22Rv1 (cell line): ENCODE results near the gene TKFC.

Source experiments
- H3K27ac ChIP-seq: fragments of 450-650 bp; 2 replicates; pipeline ENCODE4 v1.5.1; 2017
- ZFX ChIP-seq: fragments of 450-650 bp; IDR thresholded peaks from 2 replicates; pipeline ENCODE4 v1.6.1; 2017; ENCODE audit warnings: antibody characterized with exemption, borderline replicate concordance
- TF ChIP-seq, protein P1 (sequence below): fragments of 450-650 bp; IDR thresholded peaks from 2 replicates; pipeline ENCODE4 v1.5.1; 2017; ENCODE audit warnings: mild to moderate bottlenecking

Gene TKFC

DNA sequence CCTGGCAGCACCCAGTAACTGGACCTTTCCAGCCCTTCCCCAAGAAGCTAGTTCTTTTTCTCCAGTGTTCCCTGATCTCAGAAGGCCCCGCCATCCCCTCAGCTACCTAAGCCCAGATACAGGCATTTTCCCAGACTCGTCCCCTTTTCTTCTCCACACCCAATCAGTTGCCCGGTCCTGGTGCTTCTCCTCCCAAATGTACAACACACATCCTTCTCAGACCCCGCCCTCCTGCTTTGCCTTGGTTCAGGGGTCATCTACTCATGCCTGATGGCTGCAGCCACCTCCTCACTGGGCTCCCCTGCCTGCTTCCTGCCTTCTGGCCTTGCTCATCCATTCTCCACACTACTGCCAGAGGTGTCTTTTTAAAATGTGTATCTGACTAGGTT is 6.5 kb downstream of the TKFC start:
- H3K27ac ChIP-seq: no peak overlapping the region
- TF ChIP-seq ZFX: no peak
- TF ChIP-seq, protein P1, sequence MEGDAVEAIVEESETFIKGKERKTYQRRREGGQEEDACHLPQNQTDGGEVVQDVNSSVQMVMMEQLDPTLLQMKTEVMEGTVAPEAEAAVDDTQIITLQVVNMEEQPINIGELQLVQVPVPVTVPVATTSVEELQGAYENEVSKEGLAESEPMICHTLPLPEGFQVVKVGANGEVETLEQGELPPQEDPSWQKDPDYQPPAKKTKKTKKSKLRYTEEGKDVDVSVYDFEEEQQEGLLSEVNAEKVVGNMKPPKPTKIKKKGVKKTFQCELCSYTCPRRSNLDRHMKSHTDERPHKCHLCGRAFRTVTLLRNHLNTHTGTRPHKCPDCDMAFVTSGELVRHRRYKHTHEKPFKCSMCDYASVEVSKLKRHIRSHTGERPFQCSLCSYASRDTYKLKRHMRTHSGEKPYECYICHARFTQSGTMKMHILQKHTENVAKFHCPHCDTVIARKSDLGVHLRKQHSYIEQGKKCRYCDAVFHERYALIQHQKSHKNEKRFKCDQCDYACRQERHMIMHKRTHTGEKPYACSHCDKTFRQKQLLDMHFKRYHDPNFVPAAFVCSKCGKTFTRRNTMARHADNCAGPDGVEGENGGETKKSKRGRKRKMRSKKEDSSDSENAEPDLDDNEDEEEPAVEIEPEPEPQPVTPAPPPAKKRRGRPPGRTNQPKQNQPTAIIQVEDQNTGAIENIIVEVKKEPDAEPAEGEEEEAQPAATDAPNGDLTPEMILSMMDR: no peak

DNA sequence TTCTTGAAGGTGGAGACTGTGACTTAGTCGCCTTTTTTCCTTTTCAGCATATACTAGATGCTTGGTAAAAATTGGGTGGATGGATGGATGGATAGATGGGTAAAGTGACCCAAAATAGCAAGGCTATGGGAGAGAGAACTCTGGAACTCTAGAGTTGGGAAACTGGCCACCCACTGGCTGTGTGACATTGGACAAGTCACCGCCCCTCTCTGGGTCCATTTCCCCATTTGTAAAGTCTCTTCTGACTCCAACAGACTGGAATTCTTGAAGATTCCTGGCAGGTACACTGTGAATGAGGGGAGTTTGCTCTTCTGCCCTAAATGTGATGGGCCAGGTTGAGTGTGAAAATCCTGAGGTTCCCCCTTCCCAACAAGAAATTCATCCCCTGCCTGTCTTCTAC is 8.0 kb downstream of the TKFC start:
- TF ChIP-seq ZFX: no peak
- TF ChIP-seq, protein P1: no peak
- no peak overlapping the region for H3K27ac ChIP-seq

DNA sequence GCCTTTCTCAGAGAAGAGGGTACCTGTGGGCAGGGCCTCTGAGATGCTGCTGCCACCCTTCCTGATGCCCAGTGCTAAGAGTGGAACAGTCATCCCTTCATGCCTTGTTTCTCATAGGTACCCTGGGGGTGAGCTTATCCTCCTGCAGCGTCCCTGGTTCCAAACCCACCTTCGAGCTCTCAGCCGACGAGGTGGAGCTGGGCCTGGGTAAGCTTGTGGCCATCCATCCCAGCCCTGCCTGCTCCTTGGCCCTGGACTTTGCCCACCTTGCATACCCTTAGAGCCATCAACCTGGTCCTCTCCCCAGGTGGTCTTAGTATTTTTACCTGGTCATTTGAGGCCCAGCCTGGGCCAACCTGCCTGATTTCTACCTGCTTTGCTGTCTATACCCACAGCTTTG is 8.7 kb downstream of the TKFC start:
- TF ChIP-seq, protein P1: no peak
- TF ChIP-seq ZFX: no peak
- no peak overlapping the region for H3K27ac ChIP-seq

DNA sequence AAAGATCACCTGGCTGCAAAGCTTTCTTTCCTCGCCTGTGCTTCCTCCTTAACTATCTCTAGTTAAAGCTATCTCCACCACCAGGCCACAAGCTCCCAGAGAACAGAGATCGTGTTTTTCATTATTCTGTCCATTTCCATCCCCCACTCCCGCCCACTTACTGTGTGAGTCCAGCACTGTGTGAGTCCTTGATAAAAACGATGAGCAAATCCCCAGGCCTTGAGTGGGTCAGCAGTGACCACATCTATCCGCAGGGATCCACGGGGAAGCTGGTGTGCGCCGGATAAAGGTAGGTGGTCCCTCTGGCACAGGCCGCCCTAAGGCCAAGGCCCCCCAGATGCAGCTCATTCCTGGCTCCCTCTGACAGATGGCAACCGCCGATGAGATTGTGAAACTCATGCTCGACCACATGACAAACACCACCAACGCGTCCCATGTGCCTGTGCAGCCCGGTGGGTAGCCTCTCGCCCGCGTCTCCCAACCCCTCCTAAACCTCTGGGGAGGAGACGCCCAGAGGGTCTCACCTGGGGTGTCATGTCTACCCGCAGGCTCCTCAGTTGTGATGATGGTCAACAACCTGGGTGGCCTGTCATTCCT is 9.3 kb downstream of the TKFC start:
- H3K27ac ChIP-seq: no peak overlapping the region

DNA sequence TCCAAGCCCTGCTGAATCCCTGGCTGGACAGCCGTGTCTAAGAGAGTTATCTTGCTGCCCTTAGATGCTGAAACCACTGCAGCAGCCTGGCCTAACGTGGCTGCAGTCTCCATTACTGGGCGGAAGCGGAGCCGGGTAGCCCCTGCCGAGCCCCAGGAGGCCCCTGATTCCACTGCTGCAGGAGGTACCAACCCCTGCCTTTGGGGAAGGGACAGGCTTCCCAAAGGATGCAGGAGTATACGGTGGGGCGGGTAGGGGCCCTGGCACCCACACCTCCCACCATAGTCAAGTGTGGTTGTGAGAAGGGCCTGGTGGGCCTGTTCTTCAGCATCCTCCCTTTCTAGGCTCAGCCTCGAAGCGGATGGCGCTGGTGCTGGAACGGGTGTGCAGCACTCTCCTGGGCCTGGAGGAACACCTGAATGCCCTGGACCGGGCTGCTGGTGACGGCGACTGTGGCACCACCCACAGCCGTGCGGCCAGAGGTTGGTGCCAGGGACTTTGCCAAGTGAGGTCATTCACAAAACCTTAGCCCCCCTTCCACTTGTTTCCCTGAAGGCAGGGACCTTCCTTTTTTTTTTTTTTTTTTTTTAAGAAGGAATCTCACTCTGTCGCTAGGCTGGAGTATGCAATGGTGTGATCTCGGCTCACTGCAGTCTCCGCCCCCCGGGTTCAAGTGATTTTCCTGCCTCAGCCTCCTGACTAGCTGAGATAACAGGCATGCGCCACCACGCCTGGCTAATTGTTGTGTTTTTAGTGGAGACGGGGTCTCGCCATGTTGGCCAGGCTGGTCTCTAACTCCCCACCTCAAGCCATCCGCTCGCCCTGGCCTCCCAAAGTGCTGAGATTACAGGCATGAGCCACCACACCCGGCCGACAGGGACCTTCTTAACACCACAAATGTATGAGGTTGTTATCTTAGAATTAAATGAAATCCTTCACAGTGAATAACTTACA is 11.0 kb downstream of the TKFC start:
- TF ChIP-seq, protein P1: no peak
- TF ChIP-seq ZFX: no peak
- no peak overlapping the region for H3K27ac ChIP-seq

More for the DNA sequence above, 9.3 kb downstream of the TKFC start:
- TF ChIP-seq ZFX: no peak
- TF ChIP-seq, protein P1: no peak

DNA sequence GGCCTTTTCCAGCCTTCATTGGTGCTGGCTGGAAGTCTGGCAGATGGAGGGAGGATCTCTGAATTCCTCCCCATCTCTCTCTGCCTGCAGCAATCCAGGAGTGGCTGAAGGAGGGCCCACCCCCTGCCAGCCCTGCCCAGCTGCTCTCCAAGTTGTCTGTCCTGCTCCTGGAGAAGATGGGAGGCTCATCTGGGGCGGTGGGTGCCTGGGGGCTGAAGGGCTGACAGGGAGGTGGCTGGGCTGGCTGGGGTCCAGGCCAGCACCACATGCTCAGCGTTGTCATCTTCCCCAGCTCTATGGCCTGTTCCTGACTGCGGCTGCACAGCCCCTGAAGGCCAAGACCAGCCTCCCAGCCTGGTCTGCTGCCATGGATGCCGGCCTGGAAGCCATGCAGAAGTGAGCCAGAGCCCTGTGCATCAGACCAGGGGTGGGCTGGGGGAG is 12.2 kb downstream of the TKFC start:
- TF ChIP-seq ZFX: no peak
- TF ChIP-seq, protein P1: no peak
- no peak overlapping the region for H3K27ac ChIP-seq
